Heart left ventricle (tissue), 13 donors: ENCODE results near the gene ACSL1.

ENCODE experiments used
- POLR2A ChIP-seq, 2 donors: fragments of 450-650 bp; IDR thresholded peaks; one replicate each; pipeline ENCODE4 v1.6.1; 2017; ENCODE audit warnings: antibody characterized with exemption in 2 of 2, mild to moderate bottlenecking in 2 of 2, moderate library complexity in 2 of 2
- TF ChIP-seq, protein P1 (sequence below), 12 donors: fragments of 200-600 bp; sonication (generic) in 4 of 12; IDR thresholded peaks; one replicate each; pipeline versions ENCODE4 v1.5.0 to v1.8.0; 2018 to 2022; ENCODE audit warnings: antibody characterized with exemption in 12 of 12, mild to moderate bottlenecking in 5 of 12
- donor health status: ischemic (EF 13 %, LVEDD 7.1; RV severe dilation, severe dysfunction).
- donor health status: DM: no; HTN: yes; CAD: no.
- donor health status: DM: no; HTN: no; CAD: no.
- donor health status: ischemic (EF 25% LVEDD 6.9; RV normal size, moderate dysfunction).
- donor health status: ischemic (EF 25% LVEDD 5.7; RV mildly dilated, moderate dysfunction).
- donor health status: ischemic (EF 35%, LVEDD 5.7; RV mildly dilated, moderate dysfunction).
- donor health status: nonischemic (EF 11% LVEDD 7.7; RV severe dilation, severe dysfunction).
- donor health status: DM: yes; HTN: yes; CAD: no.
- donor health status: PGD.
- donor health status: ischemic (EF 29% LVEDD 5.4; RV normal size, mild dysfunction).
- donor health status: nonischemic (EF 23%, LVEDD 6.1; RV moderate dilation, normal function).

DNA sequence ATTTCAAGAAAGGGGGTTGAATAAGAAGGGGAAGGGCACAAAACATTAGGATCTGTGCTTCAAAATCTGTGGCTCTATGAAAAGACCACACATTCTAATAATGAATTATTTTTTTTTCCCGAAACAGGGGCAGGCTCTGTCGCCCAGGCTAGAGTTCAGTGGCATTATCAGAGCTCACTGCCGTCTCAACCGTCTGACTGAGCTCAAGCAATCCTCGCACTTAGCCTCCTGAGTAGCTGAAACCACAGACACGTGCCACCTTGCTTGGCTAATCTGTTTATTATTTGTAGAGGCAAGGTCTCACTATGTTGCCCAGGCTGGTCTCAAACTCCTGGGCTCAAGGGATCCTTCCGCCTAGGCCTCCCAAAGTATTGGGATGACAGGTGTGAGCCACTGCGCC is 33.4 kb downstream of the ACSL1 start:
- TF ChIP-seq, protein P1, sequence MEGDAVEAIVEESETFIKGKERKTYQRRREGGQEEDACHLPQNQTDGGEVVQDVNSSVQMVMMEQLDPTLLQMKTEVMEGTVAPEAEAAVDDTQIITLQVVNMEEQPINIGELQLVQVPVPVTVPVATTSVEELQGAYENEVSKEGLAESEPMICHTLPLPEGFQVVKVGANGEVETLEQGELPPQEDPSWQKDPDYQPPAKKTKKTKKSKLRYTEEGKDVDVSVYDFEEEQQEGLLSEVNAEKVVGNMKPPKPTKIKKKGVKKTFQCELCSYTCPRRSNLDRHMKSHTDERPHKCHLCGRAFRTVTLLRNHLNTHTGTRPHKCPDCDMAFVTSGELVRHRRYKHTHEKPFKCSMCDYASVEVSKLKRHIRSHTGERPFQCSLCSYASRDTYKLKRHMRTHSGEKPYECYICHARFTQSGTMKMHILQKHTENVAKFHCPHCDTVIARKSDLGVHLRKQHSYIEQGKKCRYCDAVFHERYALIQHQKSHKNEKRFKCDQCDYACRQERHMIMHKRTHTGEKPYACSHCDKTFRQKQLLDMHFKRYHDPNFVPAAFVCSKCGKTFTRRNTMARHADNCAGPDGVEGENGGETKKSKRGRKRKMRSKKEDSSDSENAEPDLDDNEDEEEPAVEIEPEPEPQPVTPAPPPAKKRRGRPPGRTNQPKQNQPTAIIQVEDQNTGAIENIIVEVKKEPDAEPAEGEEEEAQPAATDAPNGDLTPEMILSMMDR (IDR thresholded peaks at IDR 0.05): no peak
- TF ChIP-seq POLR2A (IDR thresholded peaks at IDR 0.05): no peak
